Activated CD4-positive, alpha-beta T cell treated with anti-CD3 and anti-CD28 coated beads, Interleukin-2, Interleukin-4, amounts not matched to agents 100 ng/mL and 50 ng/mL, durations not matched to agents 16 hours and 8 hours (primary cell): ENCODE results near the gene NUDCD3.
"Not testable (repeated sequence)": the region's sequence is repeated elsewhere in the genome, so short reads cannot be mapped to it uniquely, and the experiment has no call there.

ENCODE experiments used
- DNase-seq: peaks from one replicate; pipeline ENCODE4 v3.0.0-alpha.2; 2020; ENCODE audit warnings: low spot score

NUDCD3 gene

GRCh38 chr7:44517175-44517574, 26.7 kb upstream of the NUDCD3 start:
- no peak for DNase-seq

- DNase-seq, result no peak
Observed at GRCh38 chr7:44515590-44516268, 25.3 kb upstream of the NUDCD3 start.

- DNase-seq, result no peak
Observed at GRCh38 chr7:44512736-44513135, 22.3 kb upstream of the NUDCD3 start.

GRCh38 chr7:44511863-44512468, 21.5 kb upstream of the NUDCD3 start:
- no peak for DNase-seq

- DNase-seq, result no peak
Observed at GRCh38 chr7:44511236-44511635, 20.8 kb upstream of the NUDCD3 start.

GRCh38 chr7:44508328-44509030, 18.0 kb upstream of the NUDCD3 start:
- no peak for DNase-seq

- not testable (repeated sequence) for DNase-seq
Observed at GRCh38 chr7:44506592-44507288, 16.3 kb upstream of the NUDCD3 start.

GRCh38 chr7:44505595-44505994, 15.1 kb upstream of the NUDCD3 start:
- DNase-seq, result peak; percentile 10

- DNase-seq, result no peak
Observed at GRCh38 chr7:44498230-44498954, 7.9 kb upstream of the NUDCD3 start.

- DNase-seq, result no peak
Observed at GRCh38 chr7:44497155-44498027, 6.9 kb upstream of the NUDCD3 start.

GRCh38 chr7:44496385-44496784, 5.9 kb upstream of the NUDCD3 start:
- DNase-seq, result no peak

- DNase-seq, result no peak
Observed at GRCh38 chr7:44494960-44495359, 4.5 kb upstream of the NUDCD3 start.

GRCh38 chr7:44491229-44491628, 771 bp upstream of the NUDCD3 start:
- no peak for DNase-seq

- peak; percentile 52 for DNase-seq
Observed at GRCh38 chr7:44489955-44490350, 505 bp downstream of the NUDCD3 start.

- no peak for DNase-seq
Observed at GRCh38 chr7:44488955-44489354, 1.5 kb downstream of the NUDCD3 start.

- no peak for DNase-seq
Observed at GRCh38 chr7:44486693-44487092, 3.8 kb downstream of the NUDCD3 start.

GRCh38 chr7:44486001-44486400, 4.5 kb downstream of the NUDCD3 start:
- DNase-seq, result no peak

GRCh38 chr7:44484482-44485313, 5.8 kb downstream of the NUDCD3 start:
- no peak for DNase-seq

GRCh38 chr7:44482502-44483485, 7.7 kb downstream of the NUDCD3 start:
- DNase-seq, result no peak
